DND-41 (cell line): ENCODE data around the gene SLC7A6OS.

Experiments used
- ATAC-seq: fragments of 200-7000 bp; cut with Tn5 transposase; 3 replicates; pipeline ENCODE4 v1.9.1; 2021; ENCODE audit warnings: low read depth; ENCODE audit not compliant: insufficient read depth
- DNase-seq: peaks from one replicate; pipeline ENCODE4 v3.0.0-alpha.2; 2020
- H2AFZ ChIP-seq: 2 replicates; pipeline ENCODE4 v1.6.0; 2012; ENCODE audit warnings: low read depth, low read length
- H3K27ac ChIP-seq: 2 replicates; pipeline ENCODE4 v1.5.1; 2012; ENCODE audit warnings: low read length, inconsistent platforms
- H3K27me3 ChIP-seq: fragments of 200-600 bp; sonication (generic); 2 replicates; pipeline ENCODE4 v1.6.0; 2012; ENCODE audit warnings: low read length, mild to moderate bottlenecking, inconsistent platforms; ENCODE audit not compliant: insufficient read depth, poor library complexity
- H3K36me3 ChIP-seq: 2 replicates; pipeline ENCODE4 v1.5.1; 2012; ENCODE audit warnings: low read length, inconsistent platforms; ENCODE audit not compliant: insufficient read depth
- H3K4me1 ChIP-seq: 2 replicates; pipeline ENCODE4 v1.5.1; 2012; ENCODE audit warnings: mild to moderate bottlenecking, low read length; ENCODE audit not compliant: insufficient read depth
- H3K4me2 ChIP-seq: 2 replicates; pipeline ENCODE4 v1.6.0; 2012; ENCODE audit warnings: mild to moderate bottlenecking, moderate library complexity, low read length, inconsistent platforms; ENCODE audit not compliant: insufficient read depth
- H3K4me3 ChIP-seq, 2 experiments: fragments of 200-600 bp in 1 of 2; shearing (Covaris generic) in 1 of 2; 2 replicates each; pipeline ENCODE4 v1.5.1; 2012 to 2016; ENCODE audit warnings: inconsistent platforms in 2 of 2, low read length in 2 of 2, mild to moderate bottlenecking in 2 of 2, low read depth in 1 of 2, moderate library complexity in 1 of 2
- H3K79me2 ChIP-seq: 2 replicates; pipeline ENCODE4 v1.6.0; 2012; ENCODE audit warnings: low read length, inconsistent platforms; ENCODE audit not compliant: insufficient read depth
- H3K9ac ChIP-seq: 2 replicates; pipeline ENCODE4 v1.6.0; 2012; ENCODE audit warnings: low read depth, mild to moderate bottlenecking, inconsistent platforms, low read length, moderate library complexity
- H3K9me3 ChIP-seq: 2 replicates; pipeline ENCODE4 v1.5.1; 2012; ENCODE audit warnings: low read length, moderate library complexity, mild to moderate bottlenecking, inconsistent platforms; ENCODE audit not compliant: insufficient read depth, severe bottlenecking
- H4K20me1 ChIP-seq: 2 replicates; pipeline ENCODE4 v1.6.0; 2012; ENCODE audit warnings: low read length; ENCODE audit not compliant: insufficient read depth
- EZH2 ChIP-seq: IDR thresholded peaks from 3 replicates; pipeline ENCODE4 v1.6.1; 2012; ENCODE audit warnings: borderline replicate concordance, low read depth, mild to moderate bottlenecking, moderate library complexity, low read length, inconsistent platforms; ENCODE audit not compliant: severe bottlenecking
- TF ChIP-seq, protein P1 (sequence below): IDR thresholded peaks from 2 replicates; pipeline ENCODE4 v1.5.1; 2012; ENCODE audit warnings: borderline replicate concordance, low read length, moderate library complexity, mild to moderate bottlenecking; ENCODE audit not compliant: poor library complexity, severe bottlenecking; ENCODE audit errors: extremely low read depth

The SLC7A6OS gene

DNA sequence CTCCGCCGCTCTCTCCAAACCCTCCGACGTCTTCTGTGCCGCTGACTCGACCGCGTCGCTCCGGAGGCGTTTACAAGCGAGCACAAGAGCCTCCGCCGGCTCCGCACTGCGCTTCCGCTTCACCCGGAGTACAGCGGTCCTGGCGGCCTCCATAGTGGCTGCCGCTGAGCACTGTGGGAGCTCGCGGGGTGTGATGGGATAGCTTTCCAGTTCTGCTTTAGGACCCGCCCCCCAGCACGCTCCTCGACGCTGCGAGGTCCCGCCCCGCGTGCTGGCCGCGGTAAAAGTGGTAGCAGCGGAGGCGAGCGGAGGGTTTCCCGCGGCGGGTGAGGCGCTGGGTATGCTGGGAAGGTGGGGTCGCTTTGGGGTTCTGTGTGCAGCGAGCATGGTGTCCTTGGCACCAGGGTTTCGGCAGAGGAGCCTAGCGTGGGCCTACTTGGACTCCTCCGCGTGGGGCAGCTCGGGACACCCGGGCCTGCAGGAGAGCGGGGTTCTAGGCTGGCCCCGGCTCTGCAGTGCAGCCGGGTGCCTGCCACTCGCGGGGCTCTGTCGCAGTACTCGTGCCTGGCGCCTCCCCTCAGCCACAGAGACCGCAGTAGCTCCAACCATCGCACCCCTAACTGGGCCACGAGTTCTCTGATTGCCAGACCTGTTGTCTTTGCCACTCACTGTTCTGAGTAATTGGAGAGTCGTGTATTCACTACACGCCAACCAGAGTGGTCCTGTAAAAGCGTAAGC is at the start of gene SLC7A6OS, which contains the start of gene PRMT7:
Gene SLC7A6OS (minus strand): TSS at position 173 of the 738 bp plus-strand sequence. CDS start 20 bp downstream, at position 153.
Gene PRMT7 (plus strand): TSS at position 246 of the 738 bp plus-strand sequence. CDS start 4,961 bp downstream, outside the sequence.
- peaks cover 88% of the 10 kb centered on the region for H3K79me2 ChIP-seq
- peak within 1 kb of the TSS; percentile 92 for H3K27ac ChIP-seq
- peaks cover 58% of the 10 kb centered on the region for H3K36me3 ChIP-seq

DNA sequence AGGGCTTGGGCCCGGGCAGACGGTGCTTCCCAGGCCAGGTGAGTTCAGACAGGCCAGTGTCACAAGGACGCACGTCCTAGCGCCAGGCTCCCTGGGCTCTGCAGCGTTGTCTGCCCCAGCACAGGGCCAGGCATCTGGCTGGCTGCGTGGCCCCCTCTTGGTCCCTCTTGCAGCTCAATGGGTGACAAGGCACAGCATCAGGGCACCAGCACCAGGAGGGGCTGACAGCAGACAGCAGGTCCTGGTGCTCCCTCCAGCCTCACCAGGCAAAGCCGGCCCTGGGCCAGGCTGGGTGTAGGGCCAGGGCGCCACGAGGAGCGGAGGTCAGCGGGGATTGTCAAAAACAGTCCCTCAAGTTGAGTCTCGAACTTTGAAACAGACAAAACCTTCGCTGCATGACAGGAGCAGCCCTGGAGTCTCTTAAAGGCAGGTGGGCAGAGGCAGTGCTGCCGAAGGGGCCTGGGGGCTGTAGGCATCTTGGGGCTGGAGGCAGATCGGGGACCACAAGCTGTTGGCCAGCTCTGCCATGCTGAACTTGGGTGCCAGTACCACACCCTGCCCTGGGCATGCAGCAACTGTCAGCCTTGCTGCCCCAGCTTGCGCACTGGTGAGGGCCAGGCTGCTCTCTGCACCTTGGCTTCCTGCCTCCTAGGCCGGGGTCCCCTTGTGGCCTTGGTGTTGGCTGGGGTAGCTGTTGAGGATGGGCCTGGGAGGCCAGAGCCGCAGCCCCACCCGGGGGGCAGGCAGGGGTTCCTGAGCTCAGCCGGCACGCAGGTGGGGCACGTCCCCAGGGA is 48.8 kb upstream of the SLC7A6OS start:
- peaks cover 95% of the 10 kb centered on the region for H3K36me3 ChIP-seq
- H4K20me1 ChIP-seq: peaks cover 65% of the 10 kb centered on the region
- peaks cover 69% of the 10 kb centered on the region for H3K79me2 ChIP-seq
- DNase-seq (peak; percentile 58), ATAC-seq (peak; percentile 1)
- no peaks in the 10 kb centered on the region for H3K9me3 ChIP-seq
- TF ChIP-seq, protein P1, sequence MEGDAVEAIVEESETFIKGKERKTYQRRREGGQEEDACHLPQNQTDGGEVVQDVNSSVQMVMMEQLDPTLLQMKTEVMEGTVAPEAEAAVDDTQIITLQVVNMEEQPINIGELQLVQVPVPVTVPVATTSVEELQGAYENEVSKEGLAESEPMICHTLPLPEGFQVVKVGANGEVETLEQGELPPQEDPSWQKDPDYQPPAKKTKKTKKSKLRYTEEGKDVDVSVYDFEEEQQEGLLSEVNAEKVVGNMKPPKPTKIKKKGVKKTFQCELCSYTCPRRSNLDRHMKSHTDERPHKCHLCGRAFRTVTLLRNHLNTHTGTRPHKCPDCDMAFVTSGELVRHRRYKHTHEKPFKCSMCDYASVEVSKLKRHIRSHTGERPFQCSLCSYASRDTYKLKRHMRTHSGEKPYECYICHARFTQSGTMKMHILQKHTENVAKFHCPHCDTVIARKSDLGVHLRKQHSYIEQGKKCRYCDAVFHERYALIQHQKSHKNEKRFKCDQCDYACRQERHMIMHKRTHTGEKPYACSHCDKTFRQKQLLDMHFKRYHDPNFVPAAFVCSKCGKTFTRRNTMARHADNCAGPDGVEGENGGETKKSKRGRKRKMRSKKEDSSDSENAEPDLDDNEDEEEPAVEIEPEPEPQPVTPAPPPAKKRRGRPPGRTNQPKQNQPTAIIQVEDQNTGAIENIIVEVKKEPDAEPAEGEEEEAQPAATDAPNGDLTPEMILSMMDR: no peak
- TF ChIP-seq EZH2: no peak
- H3K4me3 ChIP-seq: no peak overlapping the region
- peaks cover 92% of the 10 kb centered on the region for H3K4me1 ChIP-seq
- H3K27me3 ChIP-seq: no peaks in the 10 kb centered on the region
- H3K4me2 ChIP-seq: peak overlapping the region; percentile 3; the same call in 1 of the 2 replicates
- H3K9ac ChIP-seq: peak overlapping the region; percentile 92
- H3K27ac ChIP-seq: peak overlapping the region; percentile 99
- H2AFZ ChIP-seq: no peak overlapping the region

More for the DNA sequence above, at the start of gene SLC7A6OS, which contains the start of gene PRMT7:
- Histone ChIP-seq H3K9ac (peak within 1 kb of the TSS; percentile 78), H3K4me1 (peaks cover 62% of the 10 kb centered on the region), H3K9me3 (no peaks in the 10 kb centered on the region), H3K27me3 (no peaks in the 10 kb centered on the region), H4K20me1 (peaks cover 20% of the 10 kb centered on the region; the same call in 1 of the 2 replicates), H3K4me3 (peak within 1 kb of the TSS; percentile 83 to 98), H3K4me2 (peak within 1 kb of the TSS; percentile 98), H2AFZ (peak within 1 kb of the TSS; percentile 100)
- TF ChIP-seq, protein P1: no peak
- TF ChIP-seq EZH2: no peak
- ATAC-seq (peak; percentile 98), DNase-seq (peak; percentile 95)

DNA sequence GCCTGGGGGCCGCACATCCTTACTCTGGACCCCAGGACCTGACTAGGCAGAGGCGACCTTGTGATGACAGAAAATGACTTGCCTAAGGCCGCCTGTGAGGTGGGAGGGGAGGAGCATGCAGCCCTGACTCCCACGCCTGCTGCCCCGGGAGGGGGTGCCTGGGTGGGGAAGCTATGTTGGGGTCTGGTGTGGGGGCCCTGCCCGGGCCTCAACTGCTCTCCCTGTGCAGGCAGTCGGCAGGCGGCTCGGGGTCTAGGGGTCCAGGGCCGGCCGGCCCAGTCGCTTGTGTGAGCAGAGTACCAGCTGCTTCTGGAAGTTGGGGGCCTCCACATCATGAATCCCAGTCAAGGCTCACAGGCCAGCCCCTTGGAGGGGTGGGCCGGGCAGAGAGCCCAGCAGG is 48.2 kb upstream of the SLC7A6OS start:
- H3K9ac ChIP-seq: peak overlapping the region; percentile 92
- peak overlapping the region; percentile 78 for H3K4me2 ChIP-seq
- H3K27ac ChIP-seq: peak overlapping the region; percentile 99
- peaks cover 92% of the 10 kb centered on the region for H3K4me1 ChIP-seq
- H3K79me2 ChIP-seq: peaks cover 69% of the 10 kb centered on the region
- H3K36me3 ChIP-seq: peaks cover 95% of the 10 kb centered on the region
- H3K9me3 ChIP-seq: no peaks in the 10 kb centered on the region
- peaks cover 58% of the 10 kb centered on the region for H4K20me1 ChIP-seq
- no peaks in the 10 kb centered on the region for H3K27me3 ChIP-seq
- ATAC-seq (peak; percentile 2), DNase-seq (peak; percentile 63)
- no peak overlapping the region for H2AFZ ChIP-seq
- no peak overlapping the region; a peak in 1 of 4 replicates for H3K4me3 ChIP-seq
- TF ChIP-seq, protein P1: no peak
- no peak for TF ChIP-seq EZH2
